RCC 7860 (cell line): ENCODE measurements around the gene CLHC1.
"Not testable (repeated sequence)": the region's sequence is repeated elsewhere in the genome, so short reads cannot be mapped to it uniquely, and the experiment has no call there.

Experiments
- DNase-seq: peaks from one replicate; pipeline ENCODE4 v3.0.0-alpha.2; 2015; ENCODE audit warnings: low spot score
- FAIRE-seq: peaks from 2 replicates; lab custom pipeline; 2012; peaks lifted over from hg19 to GRCh38; lab: Jason Lieb, UNC

Gene CLHC1

GRCh38 chr2:55232863-55233657 lies 967 bp upstream of the CLHC1 start:
- no peak for FAIRE-seq

GRCh38 chr2:55231546-55232083 lies 478 bp downstream of the CLHC1 start:
- DNase-seq: no peak
- no peak for FAIRE-seq

More at GRCh38 chr2:55232863-55233657, 967 bp upstream of the CLHC1 start:
- DNase-seq: no peak

- DNase-seq: no peak
- FAIRE-seq: no peak
Measured at GRCh38 chr2:55230551-55230950, 1.5 kb downstream of the CLHC1 start.

GRCh38 chr2:55229221-55229620 lies 2.9 kb downstream of the CLHC1 start:
- FAIRE-seq (no peak), DNase-seq (no peak)

GRCh38 chr2:55228226-55228563 lies 3.9 kb downstream of the CLHC1 start:
- FAIRE-seq (no peak), DNase-seq (no peak)

- not testable (repeated sequence) for DNase-seq, FAIRE-seq
Measured at GRCh38 chr2:55227437-55228225, 4.5 kb downstream of the CLHC1 start.

- DNase-seq (no peak), FAIRE-seq (no peak)
Measured at GRCh38 chr2:55225481-55226020, 6.5 kb downstream of the CLHC1 start.

GRCh38 chr2:55224761-55225261 lies 7.3 kb downstream of the CLHC1 start:
- FAIRE-seq (no peak), DNase-seq (no peak)

- no peak for DNase-seq
- no peak for FAIRE-seq
Measured at GRCh38 chr2:55223958-55224760, 7.9 kb downstream of the CLHC1 start.

- FAIRE-seq: no peak
- DNase-seq: no peak
Measured at GRCh38 chr2:55213822-55214221, 18.3 kb downstream of the CLHC1 start.

- FAIRE-seq (no peak), DNase-seq (no peak)
Measured at GRCh38 chr2:55204950-55205349, 27.1 kb downstream of the CLHC1 start.

- no peak for FAIRE-seq
Measured at GRCh38 chr2:55204536-55204935, 27.6 kb downstream of the CLHC1 start.

GRCh38 chr2:55200416-55200815 lies 31.7 kb downstream of the CLHC1 start:
- FAIRE-seq: no peak

More at GRCh38 chr2:55204536-55204935, 27.6 kb downstream of the CLHC1 start:
- no peak for DNase-seq

GRCh38 chr2:55196526-55196925 lies 35.6 kb downstream of the CLHC1 start:
- DNase-seq (no peak), FAIRE-seq (no peak)

More at GRCh38 chr2:55200416-55200815, 31.7 kb downstream of the CLHC1 start:
- no peak for DNase-seq

- DNase-seq, FAIRE-seq: not testable (repeated sequence)
Measured at GRCh38 chr2:55191888-55192287, 40.2 kb downstream of the CLHC1 start.

GRCh38 chr2:55186837-55187236 lies 45.3 kb downstream of the CLHC1 start:
- FAIRE-seq, DNase-seq: not testable (repeated sequence)

- DNase-seq (no peak), FAIRE-seq (no peak)
Measured at GRCh38 chr2:55180374-55180773, 51.7 kb downstream of the CLHC1 start.

GRCh38 chr2:55176094-55176415 lies 56.0 kb downstream of the CLHC1 start:
- no peak for FAIRE-seq
- no peak for DNase-seq

GRCh38 chr2:55175254-55176093 lies 56.6 kb downstream of the CLHC1 start:
- DNase-seq: peak; percentile 42
- FAIRE-seq: peak; percentile 52
